Stimulated activated memory B cell treated with anti-CD40 and anti-IgM and Interleukin-4, amounts not matched to agents 10 μg/mL and 1 μg/mL and 100 μg/mL, for 72 hours (primary cell): ENCODE results near the gene PATL1.
A peak's percentile ranks its signal among the peaks of the same experiment; 100 is the strongest.
"Not testable (repeated sequence)": the region's sequence is repeated elsewhere in the genome, so short reads cannot be mapped to it uniquely, and the experiment has no call there.

ENCODE experiments used
- ATAC-seq: fragments of 150-1000 bp; cut with Tn5 transposase; 2 replicates; pipeline ENCODE4 v1.10.0; 2021
- H3K27ac Mint-ChIP-seq: one replicate; pipeline ENCODE4 v1.8.0; 2022; ENCODE audit warnings: mild to moderate bottlenecking, mixed read lengths
- H3K27me3 Mint-ChIP-seq: one replicate; pipeline ENCODE4 v1.8.0; 2022; ENCODE audit warnings: mixed read lengths
- H3K36me3 Mint-ChIP-seq: one replicate; pipeline ENCODE4 v1.8.0; 2022; ENCODE audit warnings: mixed read lengths
- H3K4me1 Mint-ChIP-seq: one replicate; pipeline ENCODE4 v1.8.0; 2022; ENCODE audit warnings: mixed read lengths
- H3K4me3 Mint-ChIP-seq: one replicate; pipeline ENCODE4 v1.8.0; 2022; ENCODE audit warnings: mild to moderate bottlenecking, moderate library complexity, mixed read lengths
- H3K9me3 Mint-ChIP-seq: one replicate; pipeline ENCODE4 v1.8.0; 2022; ENCODE audit warnings: mixed read lengths

PATL1 gene

DNA sequence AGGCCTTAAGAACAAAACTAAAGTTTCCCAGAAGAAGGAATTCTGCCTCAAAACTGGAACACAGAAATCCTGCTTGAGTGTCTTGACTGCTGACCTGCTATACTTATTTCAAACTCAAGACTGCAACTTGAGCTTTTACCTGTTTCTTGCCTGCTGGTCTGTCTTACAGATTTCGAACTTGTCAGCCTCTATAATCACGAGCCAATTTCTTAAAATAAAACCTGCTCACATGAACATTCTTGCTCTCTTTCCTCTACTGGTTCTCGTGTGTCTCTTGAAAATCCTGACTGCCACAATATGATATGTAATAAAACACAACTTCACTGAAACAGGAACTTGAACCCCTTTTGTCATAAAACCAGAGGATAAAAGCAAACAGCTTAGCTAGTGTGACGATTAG, 13.9 kb downstream of the PATL1 start:
- Mint-ChIP-seq H3K4me3 (no peak overlapping the region), H3K9me3 (no peaks in the 10 kb centered on the region), H3K36me3 (peaks cover 72% of the 10 kb centered on the region), H3K27me3 (no peaks in the 10 kb centered on the region), H3K4me1 (peaks cover 9% of the 10 kb centered on the region), H3K27ac (peak overlapping the region; percentile 24)
- ATAC-seq: no peak

DNA sequence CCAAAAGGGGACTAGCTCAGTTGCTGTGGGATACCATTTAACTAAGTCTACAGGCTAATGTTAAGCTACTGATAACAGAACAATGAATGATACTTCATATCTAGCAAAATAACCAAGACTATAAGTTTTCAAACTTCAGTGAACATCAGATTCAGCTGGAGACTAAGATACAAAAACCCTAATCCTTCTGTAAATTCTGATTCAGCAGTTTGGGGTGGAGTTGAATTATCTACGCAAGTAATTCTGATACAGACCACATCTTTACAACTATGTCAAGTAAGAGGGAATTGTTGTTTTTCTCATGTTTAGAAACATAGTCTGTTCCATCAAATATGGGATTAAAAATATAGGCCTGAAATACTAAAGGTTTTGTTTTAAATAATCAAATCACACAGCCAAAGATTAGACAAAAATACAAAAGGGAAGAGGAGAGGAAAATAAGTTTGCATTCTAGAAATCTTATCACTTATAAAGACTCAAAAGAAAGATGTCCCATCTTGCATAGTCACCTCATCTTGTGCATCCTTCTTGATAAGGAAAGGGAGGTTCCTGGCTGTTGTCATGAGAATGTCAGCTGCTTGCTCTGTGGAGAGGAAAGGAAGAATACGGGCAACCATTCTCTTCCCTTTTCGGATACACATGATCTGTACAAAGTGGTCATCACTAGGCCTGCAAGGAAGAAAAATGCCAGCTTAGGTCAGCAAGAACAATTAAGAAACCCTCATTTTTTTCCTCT, 21.4 kb downstream of the PATL1 start:
- Mint-ChIP-seq H3K27me3 (no peaks in the 10 kb centered on the region), H3K4me3 (no peak overlapping the region), H3K27ac (no peak overlapping the region), H3K4me1 (no peaks in the 10 kb centered on the region), H3K9me3 (no peaks in the 10 kb centered on the region), H3K36me3 (peaks cover 73% of the 10 kb centered on the region)
- ATAC-seq: no peak

DNA sequence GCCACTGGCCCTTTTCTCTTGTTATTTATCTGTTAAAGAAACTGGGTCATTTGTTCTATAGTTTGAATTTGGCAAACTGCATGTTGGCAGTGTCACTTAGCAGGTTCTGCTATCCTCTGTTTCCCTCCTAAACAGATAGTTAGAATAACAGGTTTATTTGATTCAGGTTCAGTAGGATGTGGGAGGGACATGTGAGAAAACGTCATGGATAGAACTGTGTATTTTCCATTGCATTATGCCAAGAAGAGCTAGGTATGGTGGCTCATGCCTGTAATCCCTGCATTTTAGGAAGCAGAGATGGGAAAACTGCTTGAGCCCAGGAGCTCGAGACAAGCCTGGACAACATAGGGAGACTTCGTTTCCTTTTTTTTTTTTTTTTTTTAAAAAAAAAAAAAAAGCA, 24.3 kb downstream of the PATL1 start:
- no peaks in the 10 kb centered on the region for H3K9me3 Mint-ChIP-seq
- no peaks in the 10 kb centered on the region for H3K4me1 Mint-ChIP-seq
- ATAC-seq: no peak
- no peaks in the 10 kb centered on the region for H3K27me3 Mint-ChIP-seq
- H3K36me3 Mint-ChIP-seq: peaks cover 78% of the 10 kb centered on the region
- no peak overlapping the region for H3K27ac Mint-ChIP-seq
- H3K4me3 Mint-ChIP-seq: no peak overlapping the region

DNA sequence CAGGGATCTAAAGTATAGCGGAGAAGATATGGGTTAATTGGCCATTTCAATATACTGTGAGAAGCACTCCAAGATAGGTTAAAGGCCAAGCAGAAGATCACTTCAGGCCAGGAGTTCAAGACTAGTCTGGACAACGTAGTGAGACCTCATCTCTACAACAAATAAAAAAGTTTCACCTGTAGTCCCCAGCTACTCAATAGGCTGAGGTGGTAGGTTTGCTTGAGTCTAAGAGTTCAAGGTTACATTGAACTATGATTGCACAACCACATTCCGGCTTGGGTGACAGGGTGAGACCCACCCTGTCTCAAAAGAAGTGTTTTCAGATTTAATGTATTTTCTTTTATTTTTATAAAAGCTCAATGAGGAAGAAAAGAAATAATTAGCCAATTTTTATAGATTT, 25.4 kb downstream of the PATL1 start:
- H3K4me3 Mint-ChIP-seq: no peak overlapping the region
- H3K27me3 Mint-ChIP-seq: no peaks in the 10 kb centered on the region
- H3K27ac Mint-ChIP-seq: no peak overlapping the region
- no peaks in the 10 kb centered on the region for H3K4me1 Mint-ChIP-seq
- H3K9me3 Mint-ChIP-seq: no peaks in the 10 kb centered on the region
- H3K36me3 Mint-ChIP-seq: peaks cover 78% of the 10 kb centered on the region
- no peak for ATAC-seq

DNA sequence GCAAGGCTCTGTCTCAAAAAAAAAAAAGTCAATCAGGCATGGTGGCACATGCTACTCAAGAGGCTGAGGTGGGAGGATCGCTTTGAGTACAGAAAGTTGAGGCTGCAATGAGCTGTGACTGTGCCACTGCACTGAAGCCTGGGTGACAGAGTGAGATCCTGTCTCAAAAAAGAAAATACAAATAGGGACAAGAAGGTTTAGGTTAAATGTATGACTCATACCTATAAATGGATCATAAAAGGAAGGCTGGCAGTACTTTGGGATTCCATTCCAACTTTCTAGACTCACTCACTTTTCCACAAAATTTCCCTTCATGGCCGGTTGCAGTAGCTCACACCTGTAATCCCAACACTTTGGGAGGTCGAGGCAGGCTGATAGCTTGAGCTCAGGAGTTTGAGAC, 27.7 kb downstream of the PATL1 start:
- Mint-ChIP-seq H3K4me1 (no peaks in the 10 kb centered on the region), H3K27me3 (no peaks in the 10 kb centered on the region), H3K36me3 (peaks cover 83% of the 10 kb centered on the region), H3K9me3 (no peaks in the 10 kb centered on the region), H3K4me3 (no peak overlapping the region), H3K27ac (no peak overlapping the region)
- ATAC-seq: no peak

DNA sequence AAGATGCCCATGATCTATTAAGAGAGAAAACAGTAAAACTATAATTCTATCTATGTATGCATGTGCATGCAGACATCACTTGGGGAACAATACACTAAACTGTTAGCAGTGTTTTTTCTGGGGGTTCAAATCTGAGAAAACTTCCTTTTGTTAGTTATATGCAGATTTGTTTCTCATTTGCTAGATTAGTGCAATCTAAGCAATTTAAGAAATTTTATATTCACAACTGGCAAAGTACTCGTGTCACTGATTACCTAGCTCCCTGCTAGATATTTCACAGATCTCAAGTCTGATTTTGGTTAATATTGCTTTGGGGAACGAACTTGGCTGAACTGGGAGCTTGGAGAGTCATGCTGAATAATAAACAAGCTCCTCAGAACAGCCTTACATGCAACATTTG, 38.3 kb downstream of the PATL1 start:
- H3K27me3 Mint-ChIP-seq: no peaks in the 10 kb centered on the region
- no peaks in the 10 kb centered on the region for H3K4me1 Mint-ChIP-seq
- peaks cover 6% of the 10 kb centered on the region for H3K36me3 Mint-ChIP-seq
- H3K9me3 Mint-ChIP-seq: peaks cover 2% of the 10 kb centered on the region
- no peak overlapping the region for H3K27ac Mint-ChIP-seq
- no peak for ATAC-seq
- no peak overlapping the region for H3K4me3 Mint-ChIP-seq

DNA sequence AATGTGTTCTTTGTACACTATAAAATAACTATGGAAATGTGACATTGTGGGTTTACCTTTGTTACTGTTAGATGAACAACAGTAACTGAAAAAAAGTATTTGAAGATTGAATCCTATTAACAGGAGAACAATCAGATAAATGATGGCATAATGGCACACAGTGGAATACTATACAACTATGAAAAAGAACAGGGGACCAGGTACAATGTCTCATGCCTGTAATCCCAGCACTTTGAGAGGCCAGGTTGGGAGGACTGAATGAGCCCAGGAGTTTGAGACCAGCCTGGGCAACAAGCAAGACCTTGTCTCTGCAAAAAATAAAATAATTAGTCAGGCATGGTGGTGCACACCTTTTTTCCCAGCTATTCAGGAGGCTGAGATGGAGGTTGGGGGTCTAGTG, 38.8 kb downstream of the PATL1 start:
- H3K36me3 Mint-ChIP-seq: peaks cover 6% of the 10 kb centered on the region
- no peak overlapping the region for H3K4me3 Mint-ChIP-seq
- no peak overlapping the region for H3K27ac Mint-ChIP-seq
- no peaks in the 10 kb centered on the region for H3K27me3 Mint-ChIP-seq
- ATAC-seq: no peak
- H3K9me3 Mint-ChIP-seq: peaks cover 2% of the 10 kb centered on the region
- H3K4me1 Mint-ChIP-seq: no peaks in the 10 kb centered on the region

DNA sequence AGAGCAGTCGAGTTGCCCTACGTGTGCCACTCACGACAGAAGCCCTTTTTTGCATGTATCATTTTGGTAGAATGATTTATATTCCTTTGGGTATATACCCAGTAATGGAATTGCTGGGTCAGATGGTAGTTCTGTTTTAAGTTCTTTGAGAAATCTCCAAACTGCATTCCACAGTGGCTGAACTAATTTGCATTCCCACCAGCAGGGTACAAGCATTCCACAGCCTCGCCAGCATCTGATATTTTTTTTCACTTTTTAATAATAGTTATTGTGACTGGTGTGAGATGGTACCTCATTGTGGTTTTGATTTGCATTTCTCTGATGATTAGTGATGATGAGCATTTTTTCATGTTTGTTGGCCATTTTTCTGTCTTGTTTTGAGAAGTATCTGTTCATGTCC, 41.9 kb downstream of the PATL1 start:
- not testable (repeated sequence) for H3K36me3 Mint-ChIP-seq, H3K9me3 Mint-ChIP-seq, ATAC-seq, H3K27ac Mint-ChIP-seq, H3K4me1 Mint-ChIP-seq, H3K27me3 Mint-ChIP-seq, H3K4me3 Mint-ChIP-seq

DNA sequence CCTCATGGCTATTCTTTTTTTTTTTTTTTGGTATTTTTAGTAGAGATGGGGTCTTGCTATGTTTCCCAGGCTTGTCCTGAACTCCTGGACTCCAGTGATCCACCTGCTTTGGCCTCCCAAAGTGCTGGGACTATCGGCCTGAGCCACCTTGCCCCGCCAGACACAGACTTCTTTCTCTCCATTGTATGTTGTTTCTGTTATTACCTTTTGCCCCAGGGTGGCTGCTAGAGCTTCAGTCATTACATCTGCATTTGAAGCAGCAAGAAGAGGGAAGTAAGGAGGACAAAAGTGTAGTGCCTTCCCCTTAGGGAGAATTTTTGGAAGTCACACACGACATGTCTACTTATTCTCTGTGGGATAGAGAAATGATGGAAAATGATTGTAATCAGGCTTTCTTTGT, 43.1 kb downstream of the PATL1 start:
- H3K4me1 Mint-ChIP-seq: no peaks in the 10 kb centered on the region
- H3K36me3 Mint-ChIP-seq: peaks cover 6% of the 10 kb centered on the region
- peaks cover 2% of the 10 kb centered on the region for H3K9me3 Mint-ChIP-seq
- no peaks in the 10 kb centered on the region for H3K27me3 Mint-ChIP-seq
- no peak for ATAC-seq
- H3K27ac Mint-ChIP-seq: no peak overlapping the region
- H3K4me3 Mint-ChIP-seq: no peak overlapping the region

DNA sequence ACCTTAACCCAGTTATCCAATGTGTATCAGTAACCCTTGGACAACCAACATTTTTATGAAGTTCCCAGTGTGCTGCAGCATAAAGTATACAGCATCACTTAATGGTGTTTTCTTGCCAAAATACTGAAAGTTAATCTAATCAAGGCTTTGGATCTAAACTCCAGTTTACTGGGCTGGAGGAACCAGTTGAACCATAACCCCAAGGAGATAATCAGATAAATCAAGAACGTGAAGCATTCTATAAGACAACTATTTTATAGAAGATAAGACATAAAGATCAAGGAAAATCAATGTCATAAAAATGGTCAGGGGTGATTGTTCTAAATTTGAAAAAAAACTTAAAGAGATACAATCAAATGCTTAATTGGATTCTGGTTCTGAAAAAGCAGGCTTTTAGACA, 51.0 kb downstream of the PATL1 start:
- Mint-ChIP-seq H3K36me3 (peaks cover 4% of the 10 kb centered on the region), H3K27ac (no peak overlapping the region), H3K4me3 (no peak overlapping the region), H3K9me3 (no peaks in the 10 kb centered on the region), H3K4me1 (peaks cover 22% of the 10 kb centered on the region), H3K27me3 (no peaks in the 10 kb centered on the region)
- ATAC-seq: no peak

DNA sequence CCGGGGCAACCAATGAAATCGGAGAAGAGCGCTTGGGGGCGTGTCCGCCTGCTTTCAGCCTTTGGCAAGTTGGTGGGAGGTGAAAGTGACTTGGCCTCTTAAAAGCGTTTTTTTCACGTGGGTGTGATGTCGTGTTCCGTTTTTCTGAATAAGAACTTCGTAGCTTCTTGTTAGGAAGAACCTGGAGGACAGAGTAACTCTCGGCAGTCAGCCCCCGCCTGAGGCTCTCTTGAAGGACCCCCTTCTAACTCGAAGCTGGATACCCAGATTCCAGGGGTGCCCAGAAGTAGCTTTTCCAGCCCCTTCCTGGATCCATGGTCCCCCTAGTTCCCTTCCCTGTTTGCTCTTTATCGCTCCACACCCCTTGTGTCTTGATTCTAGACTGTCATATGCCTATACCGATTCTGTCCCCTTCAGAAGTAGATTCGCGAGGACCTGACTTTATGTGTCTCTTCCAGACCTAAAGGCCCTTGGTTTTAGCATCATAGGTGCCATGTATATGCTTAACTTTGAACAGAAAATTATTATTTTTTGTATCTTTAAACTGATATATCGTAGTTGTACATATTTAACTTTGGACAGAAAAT, 52.3 kb downstream of the PATL1 start:
- Mint-ChIP-seq H3K9me3 (no peaks in the 10 kb centered on the region), H3K36me3 (peaks cover 14% of the 10 kb centered on the region), H3K4me1 (peaks cover 34% of the 10 kb centered on the region), H3K27ac (peak overlapping the region; percentile 76), H3K4me3 (peak overlapping the region; percentile 67), H3K27me3 (no peaks in the 10 kb centered on the region)
- ATAC-seq: no peak

DNA sequence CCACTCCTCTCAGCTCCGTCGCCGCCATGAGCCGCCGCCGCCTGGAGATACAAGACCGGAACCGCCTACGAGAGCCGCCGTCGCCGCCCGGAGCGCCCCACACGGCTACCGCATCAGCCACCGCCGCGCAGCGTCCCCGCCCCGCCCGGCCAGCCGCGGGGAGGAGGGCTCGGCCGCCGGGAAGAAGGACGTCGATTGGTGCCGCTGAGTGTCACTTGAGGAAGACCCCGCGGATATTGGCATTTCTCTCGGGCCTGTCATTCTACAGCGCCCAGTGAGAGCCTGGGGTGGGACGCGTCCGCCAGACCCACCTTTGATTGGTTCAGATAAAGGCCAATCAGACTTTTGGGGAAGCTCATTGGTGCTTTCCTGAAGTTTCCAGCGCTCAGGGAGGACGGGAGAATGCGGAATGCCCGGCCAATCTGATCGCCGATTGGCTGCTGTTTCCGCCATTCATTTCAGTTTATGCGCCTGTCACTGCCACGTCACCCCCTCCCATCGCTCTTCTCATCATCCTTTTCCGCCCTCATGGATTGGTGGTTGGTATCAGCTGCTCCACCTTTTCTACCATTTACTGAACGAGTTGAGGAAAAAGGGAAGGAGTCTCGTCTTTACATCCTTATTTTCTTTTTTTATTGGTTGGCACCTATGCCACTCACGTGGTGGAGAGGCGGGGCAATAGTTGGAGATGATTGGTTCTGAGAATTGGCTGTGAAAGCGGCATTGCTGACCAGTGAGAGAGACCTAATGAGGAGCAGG, 53.0 kb downstream of the PATL1 start, which contains the start of gene OSBP:
OSBP (minus strand) TSS at position 138 of the 759 bp plus-strand sequence; CDS start at position 28, 110 bp downstream.
- peak within 1 kb of the TSS; percentile 76 for H3K27ac Mint-ChIP-seq
- peaks cover 37% of the 10 kb centered on the region for H3K4me1 Mint-ChIP-seq
- ATAC-seq: peak; percentile 96
- no peaks in the 10 kb centered on the region for H3K27me3 Mint-ChIP-seq
- peak within 1 kb of the TSS; percentile 94 for H3K4me3 Mint-ChIP-seq
- H3K9me3 Mint-ChIP-seq: no peaks in the 10 kb centered on the region
- peaks cover 14% of the 10 kb centered on the region for H3K36me3 Mint-ChIP-seq

DNA sequence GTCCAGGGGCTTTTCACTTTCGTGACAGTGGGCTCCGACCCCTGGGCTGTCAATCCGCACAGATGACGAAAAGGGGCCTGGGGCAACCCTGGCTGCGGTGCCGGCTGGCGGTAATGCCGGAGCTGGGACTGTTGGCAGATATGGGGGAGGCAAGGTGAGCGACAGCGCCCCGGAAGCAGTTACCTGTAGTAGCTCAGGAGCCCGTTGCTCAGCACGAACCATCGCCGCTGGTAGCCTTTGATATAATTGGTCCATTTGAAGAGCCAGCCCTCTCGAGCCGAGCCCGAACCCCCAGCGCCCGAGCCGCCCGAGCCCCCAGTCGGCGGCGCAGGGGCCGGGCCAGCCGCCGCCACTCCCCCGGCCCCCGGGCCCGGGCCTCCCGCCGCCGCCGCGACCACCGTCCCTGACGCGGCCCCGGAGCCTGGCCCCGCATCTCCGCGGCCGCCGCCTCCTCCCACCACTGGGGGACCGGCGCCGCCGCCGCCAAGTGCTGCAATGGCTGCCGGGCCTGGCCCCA, 53.7 kb downstream of the PATL1 start:
- ATAC-seq: peak; percentile 2
- H3K9me3 Mint-ChIP-seq: no peaks in the 10 kb centered on the region
- peaks cover 37% of the 10 kb centered on the region for H3K4me1 Mint-ChIP-seq
- H3K27ac Mint-ChIP-seq: peak overlapping the region; percentile 76
- H3K4me3 Mint-ChIP-seq: peak overlapping the region; percentile 94
- H3K36me3 Mint-ChIP-seq: peaks cover 14% of the 10 kb centered on the region
- H3K27me3 Mint-ChIP-seq: no peaks in the 10 kb centered on the region

DNA sequence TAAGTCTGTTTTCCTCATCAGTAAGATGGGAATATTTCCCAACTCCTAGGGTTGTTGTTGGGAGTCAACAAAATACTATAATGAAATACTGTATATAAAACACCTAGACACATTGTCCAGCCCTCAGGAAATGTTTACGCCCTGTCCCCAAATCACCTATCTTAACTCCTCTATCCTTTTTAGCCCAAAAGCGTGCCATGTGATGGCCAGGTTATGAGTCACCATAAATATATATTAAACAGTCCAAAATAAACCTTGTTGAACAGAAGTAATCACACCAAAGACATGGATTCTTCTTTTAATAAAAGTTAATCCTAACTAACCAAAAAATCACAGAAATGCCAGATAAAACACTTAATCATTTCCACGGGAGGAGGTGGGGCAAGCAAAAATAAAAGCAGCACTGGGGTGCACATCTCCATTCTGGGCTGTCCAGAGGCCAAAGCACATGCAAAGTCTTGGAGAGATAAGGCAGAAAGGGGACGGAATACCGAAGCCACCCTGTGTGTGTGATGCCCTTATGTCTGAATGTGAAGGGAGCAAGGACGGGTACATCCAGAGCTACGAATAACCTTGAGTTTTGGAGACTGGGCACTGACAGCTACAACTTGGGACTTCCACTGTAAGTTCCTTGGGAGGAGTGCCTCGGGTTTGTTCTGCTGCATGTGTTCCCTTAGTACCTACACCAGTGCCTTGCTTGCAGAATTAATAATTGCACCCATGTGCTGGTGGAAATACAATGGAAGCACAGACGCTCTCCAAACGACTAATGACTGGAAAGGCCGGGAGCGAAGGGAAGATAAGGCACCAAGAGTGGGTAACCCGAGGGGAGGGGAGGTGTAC, 54.3 kb downstream of the PATL1 start:
- no peak for ATAC-seq
- no peaks in the 10 kb centered on the region for H3K9me3 Mint-ChIP-seq
- H3K4me1 Mint-ChIP-seq: peaks cover 37% of the 10 kb centered on the region

More for the DNA sequence above, 54.3 kb downstream of the PATL1 start:
- peak overlapping the region; percentile 94 for H3K4me3 Mint-ChIP-seq
- H3K36me3 Mint-ChIP-seq: peaks cover 15% of the 10 kb centered on the region
- no peaks in the 10 kb centered on the region for H3K27me3 Mint-ChIP-seq
- peak overlapping the region; percentile 76 for H3K27ac Mint-ChIP-seq
